A549 (cell line): ENCODE data around the gene HIVEP3.

ENCODE experiments used
- CTCF ChIP-seq: fragments of >200 bp; sonication (Bioruptor Twin); formaldehyde crosslinking; IDR thresholded peaks from 3 replicates; pipeline ENCODE4 v1.5.1; 2016
- REST ChIP-seq: fragments of 200-600 bp; sonication (generic); IDR thresholded peaks from 2 replicates; pipeline ENCODE4 v1.6.1; 2016; ENCODE audit warnings: antibody characterized with exemption, mild to moderate bottlenecking, moderate library complexity
- SREBF2 ChIP-seq: fragments of 450-650 bp; IDR thresholded peaks from 2 replicates; pipeline ENCODE4 v1.6.1; 2014; ENCODE audit warnings: mild to moderate bottlenecking, moderate library complexity

GRCh38 chr1:41766041-41766440 is 152.7 kb downstream of the HIVEP3 start:
- TF ChIP-seq SREBF2 (no peak), CTCF (no peak), REST (no peak)
